GM19193 (cell line): Measurements from ENCODE around the gene NDUFB2.

Experiments
- POLR2A ChIP-seq: IDR thresholded peaks from 4 replicates; pipeline ENCODE4 v1.6.1; 2011; ENCODE audit not compliant: insufficient read depth, insufficient read length; ENCODE audit errors: extremely low read depth

NDUFB2 gene

GRCh38 chr7:140679186-140679585 lies 17.3 kb upstream of the NDUFB2 start:
- no peak for TF ChIP-seq POLR2A

- no peak for TF ChIP-seq POLR2A
Measured at GRCh38 chr7:140680886-140681285, 15.6 kb upstream of the NDUFB2 start.

GRCh38 chr7:140681766-140682165 lies 14.7 kb upstream of the NDUFB2 start:
- no peak for TF ChIP-seq POLR2A

- TF ChIP-seq POLR2A, result no peak
Measured at GRCh38 chr7:140683657-140684056, 12.9 kb upstream of the NDUFB2 start.

- no peak for TF ChIP-seq POLR2A
Measured at GRCh38 chr7:140684066-140684950, 12.2 kb upstream of the NDUFB2 start.

- TF ChIP-seq POLR2A, result no peak
Measured at GRCh38 chr7:140685407-140686087, 11.0 kb upstream of the NDUFB2 start.

GRCh38 chr7:140686921-140687320 lies 9.6 kb upstream of the NDUFB2 start:
- no peak for TF ChIP-seq POLR2A

- TF ChIP-seq POLR2A, result no peak
Measured at GRCh38 chr7:140688341-140688740, 8.2 kb upstream of the NDUFB2 start.

- no peak for TF ChIP-seq POLR2A
Measured at GRCh38 chr7:140689199-140690152, 7.0 kb upstream of the NDUFB2 start.

- no peak for TF ChIP-seq POLR2A
Measured at GRCh38 chr7:140691376-140692045, 5.0 kb upstream of the NDUFB2 start.

GRCh38 chr7:140694592-140694991 lies 1.9 kb upstream of the NDUFB2 start:
- TF ChIP-seq POLR2A, result no peak

GRCh38 chr7:140695381-140695780 lies 1.1 kb upstream of the NDUFB2 start:
- TF ChIP-seq POLR2A, result no peak

- no peak for TF ChIP-seq POLR2A
Measured at GRCh38 chr7:140696024-140696679, 356 bp upstream of the NDUFB2 start.

GRCh38 chr7:140697447-140698143 lies 1.1 kb downstream of the NDUFB2 start:
- no peak for TF ChIP-seq POLR2A

GRCh38 chr7:140698477-140698876 lies 2.0 kb downstream of the NDUFB2 start:
- TF ChIP-seq POLR2A, result no peak
